Measurements from ENCODE around the gene ITPR2. TPM values are rescaled to one million over a fixed set of nuclear protein-coding genes. Genes with fewer than 3 reads are reported as not detected.
"Not testable (repeated sequence)": the region's sequence is repeated elsewhere in the genome, so short reads cannot be mapped to it uniquely, and the experiment has no call there.

Gene ITPR2
- total RNA-seq, 1 experiment from 2014 or later, result 9.4 TPM

DNA sequence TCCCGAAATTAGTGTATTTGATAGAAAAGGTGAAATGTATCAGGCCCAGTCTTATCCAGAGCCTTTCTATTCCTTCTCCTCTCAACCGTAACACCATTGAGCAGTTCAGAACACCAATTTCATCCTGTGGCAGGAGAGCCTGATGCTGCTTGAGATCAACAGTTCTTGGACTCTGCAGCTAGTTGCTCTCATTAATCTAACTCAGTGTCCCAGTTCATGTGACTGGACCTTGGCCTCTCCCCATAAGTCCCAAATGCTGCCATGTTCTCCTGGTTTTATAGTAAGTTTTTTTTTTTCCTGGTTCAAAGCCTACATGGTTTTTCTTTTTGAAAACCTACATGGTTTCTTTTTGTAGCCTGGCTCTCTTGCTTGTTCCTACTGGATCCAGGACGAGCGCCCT, 293.9 kb downstream of the ITPR2 start:
- H3K4me3 ChIP-seq (ENCODE audit: insufficient read depth, low read depth, low read length), result no peak overlapping the region
- no peaks in the 10 kb centered on the region for H3K36me3 ChIP-seq (replicated peaks; ENCODE audit: control insufficient read depth, insufficient read depth, low read length)
- no peak for DNase-seq
- H3K27me3 ChIP-seq (ENCODE audit: control insufficient read depth, insufficient read depth, low read length), result no peaks in the 10 kb centered on the region

DNA sequence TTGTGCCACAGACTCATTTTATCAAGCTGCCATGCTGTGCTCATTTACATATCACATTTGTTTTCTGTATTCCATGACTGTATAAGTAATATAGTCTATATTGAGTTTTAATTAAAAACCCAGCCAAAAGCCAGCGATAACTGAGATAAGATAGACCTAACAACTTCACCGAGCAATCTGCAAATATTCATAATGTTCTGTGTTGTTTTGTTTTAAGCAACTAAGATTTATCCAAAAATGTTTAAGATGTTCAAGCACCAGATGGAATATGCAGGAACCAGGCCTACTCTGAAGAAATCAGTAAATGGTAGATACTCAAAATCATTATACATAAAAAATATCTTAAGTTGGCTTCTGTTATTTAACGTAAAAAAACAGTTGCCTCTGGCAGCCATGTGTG, 295.3 kb downstream of the ITPR2 start:
- Histone ChIP-seq H3K27me3 (ENCODE audit: control insufficient read depth, insufficient read depth, low read length) (no peaks in the 10 kb centered on the region), H3K4me3 (ENCODE audit: insufficient read depth, low read depth, low read length) (no peak overlapping the region), H3K36me3 (replicated peaks; ENCODE audit: control insufficient read depth, insufficient read depth, low read length) (no peaks in the 10 kb centered on the region)
- no peak for DNase-seq

DNA sequence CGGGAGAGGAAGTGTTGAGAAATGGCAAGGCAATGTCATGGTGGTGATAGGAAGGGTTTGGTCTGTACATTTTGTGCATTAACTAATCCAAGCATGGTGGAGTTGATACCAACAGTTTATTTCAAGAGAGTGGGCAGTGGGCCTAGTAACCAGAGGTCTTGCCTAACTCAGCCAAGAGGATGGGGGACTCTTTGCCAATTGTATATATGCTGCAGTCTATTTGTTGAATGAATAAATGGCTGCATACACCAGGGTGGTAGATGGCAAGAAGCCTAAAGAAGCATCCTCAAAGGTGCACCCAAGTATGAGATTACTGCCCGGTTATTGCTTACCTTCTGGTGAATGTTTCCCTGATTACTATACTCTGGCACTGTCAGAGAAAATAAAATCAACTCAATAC, 295.9 kb downstream of the ITPR2 start:
- Histone ChIP-seq H3K27me3 (ENCODE audit: control insufficient read depth, insufficient read depth, low read length) (no peaks in the 10 kb centered on the region), H3K36me3 (replicated peaks; ENCODE audit: control insufficient read depth, insufficient read depth, low read length) (no peaks in the 10 kb centered on the region), H3K4me3 (ENCODE audit: insufficient read depth, low read depth, low read length) (no peak overlapping the region)
- DNase-seq, result no peak

DNA sequence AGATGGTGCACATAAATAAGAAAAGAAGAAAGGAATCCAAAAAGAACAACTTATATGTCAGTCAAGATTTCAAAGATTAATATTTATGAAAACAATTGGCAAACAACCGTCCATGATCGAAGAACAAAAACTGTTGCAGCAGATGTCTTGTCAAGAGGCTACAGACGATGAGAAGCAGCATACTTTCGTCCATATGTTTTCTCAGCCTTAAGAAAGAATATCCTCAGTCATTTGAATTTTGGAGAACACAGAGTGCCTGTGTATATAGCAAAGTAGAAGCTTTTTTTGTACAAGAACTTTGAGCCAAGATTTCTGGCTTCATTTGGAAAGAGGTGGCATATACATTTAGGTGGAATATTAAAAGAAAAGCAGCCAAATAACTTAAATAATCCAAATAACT, 297.2 kb downstream of the ITPR2 start:
- Histone ChIP-seq H3K27me3 (ENCODE audit: control insufficient read depth, insufficient read depth, low read length) (no peaks in the 10 kb centered on the region), H3K4me3 (ENCODE audit: insufficient read depth, low read depth, low read length) (no peak overlapping the region), H3K36me3 (replicated peaks; ENCODE audit: control insufficient read depth, insufficient read depth, low read length) (no peaks in the 10 kb centered on the region)
- DNase-seq, result no peak

DNA sequence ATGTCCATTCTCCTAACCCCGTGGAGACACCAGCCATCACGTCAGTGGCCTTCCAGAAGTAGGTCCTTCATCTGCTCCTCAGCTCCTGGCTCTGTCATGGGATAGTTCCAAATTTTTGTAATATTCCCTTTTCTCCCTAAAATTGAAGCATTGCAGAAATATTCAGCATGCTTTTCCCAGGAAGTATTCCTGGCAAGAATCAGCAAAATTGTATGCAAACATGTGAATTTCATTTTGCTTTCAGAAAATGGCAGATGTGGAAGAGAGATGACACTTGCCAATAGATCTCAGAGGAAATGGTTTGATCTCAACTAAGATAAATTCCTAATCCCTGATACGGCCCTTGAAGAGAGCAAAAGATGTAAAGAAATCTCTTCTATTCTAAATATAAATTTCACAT, 298.9 kb downstream of the ITPR2 start:
- H3K27me3 ChIP-seq (ENCODE audit: control insufficient read depth, insufficient read depth, low read length), result no peaks in the 10 kb centered on the region
- H3K36me3 ChIP-seq (replicated peaks; ENCODE audit: control insufficient read depth, insufficient read depth, low read length), result no peaks in the 10 kb centered on the region; the same call in 1 of the 2 replicates
- no peak overlapping the region for H3K4me3 ChIP-seq (ENCODE audit: insufficient read depth, low read depth, low read length)
- DNase-seq, result no peak

DNA sequence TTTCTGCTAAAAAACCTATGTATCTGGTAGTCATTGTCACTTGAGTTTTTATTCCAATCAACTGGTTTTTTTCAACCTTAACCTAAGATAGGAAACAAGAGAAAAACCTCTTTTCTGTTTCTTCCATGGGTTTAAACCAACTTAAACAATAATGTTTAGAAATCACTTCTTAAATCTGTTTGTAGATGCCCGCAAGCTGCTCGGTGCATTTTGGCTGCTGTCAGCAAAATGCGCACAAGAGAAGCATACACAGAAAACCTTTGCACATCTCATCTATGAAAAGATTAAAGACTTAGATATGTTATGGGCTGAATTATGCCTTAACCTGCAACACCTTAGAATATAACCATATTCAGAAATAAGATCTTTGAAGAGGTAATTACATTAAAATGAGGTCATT, 299.8 kb downstream of the ITPR2 start:
- Histone ChIP-seq H3K27me3 (ENCODE audit: control insufficient read depth, insufficient read depth, low read length) (no peaks in the 10 kb centered on the region), H3K36me3 (replicated peaks; ENCODE audit: control insufficient read depth, insufficient read depth, low read length) (no peaks in the 10 kb centered on the region; the same call in 1 of the 2 replicates), H3K4me3 (ENCODE audit: insufficient read depth, low read depth, low read length) (no peak overlapping the region)
- no peak for DNase-seq

DNA sequence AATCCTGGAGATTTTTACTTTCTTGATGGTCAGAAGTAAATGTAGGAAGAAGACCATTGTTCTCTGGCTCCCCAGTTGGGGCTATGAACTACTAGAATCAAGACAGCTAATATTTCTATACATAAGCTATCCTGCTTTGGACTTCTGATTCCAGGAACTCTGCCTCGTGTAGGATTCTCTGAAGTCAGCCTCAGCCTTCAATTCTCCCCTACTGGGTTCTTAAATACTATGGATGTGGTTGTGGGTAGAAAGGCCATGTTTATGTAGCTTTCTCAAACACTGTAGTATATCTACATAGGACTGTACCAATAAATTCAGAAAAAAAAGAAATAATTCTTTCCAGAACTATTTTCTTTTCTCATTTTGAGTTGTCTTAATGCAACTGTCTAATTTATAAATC, 302.5 kb downstream of the ITPR2 start:
- no peak for DNase-seq
- Histone ChIP-seq H3K36me3 (replicated peaks; ENCODE audit: control insufficient read depth, insufficient read depth, low read length) (peaks cover 2% of the 10 kb centered on the region), H3K4me3 (ENCODE audit: insufficient read depth, low read depth, low read length) (no peak overlapping the region), H3K27me3 (ENCODE audit: control insufficient read depth, insufficient read depth, low read length) (no peaks in the 10 kb centered on the region)

DNA sequence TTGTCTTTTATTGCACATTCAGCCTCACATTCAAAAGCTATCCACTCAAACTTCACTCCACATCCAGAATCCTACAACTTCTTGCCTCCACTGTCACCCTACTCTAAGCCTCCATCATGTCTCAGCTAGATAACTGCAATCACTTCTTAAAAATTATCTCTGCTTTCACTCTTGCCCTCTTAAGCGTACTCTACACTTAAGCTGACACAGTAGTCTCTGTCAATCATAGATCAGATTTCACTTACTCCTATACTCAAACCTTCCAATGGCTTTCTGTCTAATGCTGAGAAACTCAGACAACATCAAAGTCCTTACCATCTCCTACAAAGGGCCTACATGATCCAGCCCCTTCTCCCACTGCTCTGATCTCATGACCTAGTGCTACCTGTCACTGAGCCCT, 304.1 kb downstream of the ITPR2 start:
- Histone ChIP-seq H3K36me3 (replicated peaks; ENCODE audit: control insufficient read depth, insufficient read depth, low read length) (peaks cover 2% of the 10 kb centered on the region), H3K4me3 (ENCODE audit: insufficient read depth, low read depth, low read length) (no peak overlapping the region), H3K27me3 (ENCODE audit: control insufficient read depth, insufficient read depth, low read length) (no peaks in the 10 kb centered on the region)
- no peak for DNase-seq

DNA sequence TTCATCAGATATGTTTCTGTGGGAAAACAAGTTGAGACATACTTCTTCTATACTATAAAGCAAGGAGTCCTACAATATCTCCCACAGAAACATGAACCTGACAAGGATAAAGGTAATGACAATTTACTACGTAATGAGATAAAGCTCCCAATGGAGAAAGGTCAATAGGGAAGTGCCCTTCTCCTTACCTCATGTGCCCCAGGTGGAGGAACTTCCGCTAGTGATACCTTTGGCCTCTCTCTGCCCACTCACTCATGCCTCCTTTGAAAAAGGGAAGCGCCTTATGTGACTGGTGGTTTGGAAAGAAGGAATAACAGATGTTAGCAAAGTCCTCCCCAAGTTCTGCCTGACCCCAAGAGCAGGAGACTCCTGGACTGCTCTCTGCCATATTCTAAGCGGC, 305.3 kb downstream of the ITPR2 start:
- Histone ChIP-seq H3K27me3 (ENCODE audit: control insufficient read depth, insufficient read depth, low read length) (no peaks in the 10 kb centered on the region), H3K4me3 (ENCODE audit: insufficient read depth, low read depth, low read length) (no peak overlapping the region), H3K36me3 (replicated peaks; ENCODE audit: control insufficient read depth, insufficient read depth, low read length) (peaks cover 2% of the 10 kb centered on the region)
- DNase-seq, result no peak

DNA sequence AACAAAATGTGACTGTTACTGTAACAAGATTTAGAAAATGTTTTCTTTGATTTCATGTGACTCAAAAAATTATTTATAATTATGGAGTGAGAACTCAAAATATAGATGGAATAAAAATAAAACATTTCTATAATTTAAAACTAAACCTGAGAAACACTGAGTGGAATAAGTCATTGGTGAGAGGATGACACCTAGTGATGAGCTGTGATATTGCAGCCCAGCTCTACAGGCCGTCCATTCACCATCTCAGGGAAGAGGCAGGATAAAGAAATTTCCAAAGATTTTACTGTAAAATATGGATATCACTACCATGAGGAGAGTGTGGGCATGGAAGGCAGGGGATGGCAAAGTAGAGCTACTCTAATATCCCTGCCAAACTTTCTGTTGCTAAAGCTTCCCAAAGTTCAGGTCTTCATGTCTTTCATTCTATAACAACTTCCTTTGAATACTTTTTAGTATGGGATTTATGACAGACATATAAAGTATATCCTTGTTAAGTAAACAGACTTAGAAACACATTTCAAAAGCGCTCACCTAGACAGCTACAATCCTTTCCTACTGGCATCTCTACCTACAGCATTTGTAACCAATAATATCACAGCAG, 308.0 kb downstream of the ITPR2 start:
- DNase-seq, result no peak
- H3K4me3 ChIP-seq (ENCODE audit: insufficient read depth, low read depth, low read length), result no peak overlapping the region
- H3K36me3 ChIP-seq (replicated peaks; ENCODE audit: control insufficient read depth, insufficient read depth, low read length), result peaks cover 3% of the 10 kb centered on the region
- H3K27me3 ChIP-seq (ENCODE audit: control insufficient read depth, insufficient read depth, low read length), result no peaks in the 10 kb centered on the region

DNA sequence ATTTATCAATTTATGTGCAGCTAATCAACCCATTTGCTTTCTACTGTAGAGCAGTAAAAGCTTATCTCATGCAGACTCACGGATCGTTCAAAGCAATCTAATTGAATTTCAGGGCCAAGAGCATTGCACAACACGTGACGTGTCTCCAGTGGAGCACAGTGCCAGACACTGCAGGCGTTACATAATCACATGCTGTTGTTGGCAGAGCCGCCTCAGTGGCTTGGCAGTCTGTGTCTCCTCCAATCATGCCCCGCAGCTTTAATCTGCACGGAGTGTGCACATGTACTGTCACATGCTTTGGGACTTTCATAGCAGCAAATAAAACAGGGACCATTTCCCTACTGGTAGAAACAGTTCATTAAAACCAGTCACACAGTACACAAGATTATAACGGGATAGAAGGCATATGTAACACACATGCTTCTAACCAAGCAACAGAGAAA, 309.3 kb downstream of the ITPR2 start:
- peaks cover 3% of the 10 kb centered on the region for H3K36me3 ChIP-seq (replicated peaks; ENCODE audit: control insufficient read depth, insufficient read depth, low read length)
- no peaks in the 10 kb centered on the region for H3K27me3 ChIP-seq (ENCODE audit: control insufficient read depth, insufficient read depth, low read length)
- H3K4me3 ChIP-seq (ENCODE audit: insufficient read depth, low read depth, low read length), result no peak overlapping the region
- DNase-seq, result no peak

DNA sequence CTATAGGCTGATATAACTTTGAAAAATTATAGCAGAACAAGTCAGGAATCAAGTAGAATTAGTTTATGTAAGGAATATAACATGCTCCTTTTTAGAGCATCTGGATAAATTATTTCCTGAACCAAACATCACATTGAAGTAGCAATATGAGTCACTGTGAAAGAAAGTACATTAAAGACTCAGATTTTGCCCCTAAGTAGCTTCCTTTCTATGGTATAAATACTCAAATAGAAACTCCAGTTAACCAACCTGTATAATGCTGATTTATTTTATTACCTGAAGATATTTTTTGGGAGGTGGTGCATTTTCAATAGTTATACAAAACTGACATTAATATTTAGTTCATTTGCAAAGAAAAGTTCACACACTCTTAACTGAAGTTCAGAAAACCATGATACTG, 312.1 kb downstream of the ITPR2 start:
- Histone ChIP-seq H3K4me3 (ENCODE audit: insufficient read depth, low read depth, low read length) (no peak overlapping the region), H3K27me3 (ENCODE audit: control insufficient read depth, insufficient read depth, low read length) (no peaks in the 10 kb centered on the region), H3K36me3 (replicated peaks; ENCODE audit: control insufficient read depth, insufficient read depth, low read length) (peaks cover 3% of the 10 kb centered on the region)
- no peak for DNase-seq

DNA sequence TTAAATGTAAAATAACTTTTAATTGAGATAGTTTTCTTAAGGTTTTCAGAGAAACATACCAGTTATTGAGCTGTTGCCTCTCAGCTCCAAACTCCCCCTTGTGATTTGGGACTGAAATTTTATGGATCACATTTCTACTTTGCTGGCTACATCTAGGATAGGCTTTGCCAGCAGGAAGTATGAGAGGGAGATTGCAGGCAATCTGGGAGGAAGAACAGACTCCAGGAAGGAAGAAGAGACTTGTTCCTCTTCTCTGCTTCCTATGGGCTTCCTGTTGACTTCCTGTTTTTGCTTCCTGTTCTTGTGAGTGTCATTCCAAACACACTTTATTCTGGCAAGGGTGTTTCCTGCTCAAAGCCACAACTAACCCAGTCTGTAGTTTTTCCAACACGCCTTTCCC, 312.9 kb downstream of the ITPR2 start:
- Histone ChIP-seq H3K4me3 (ENCODE audit: insufficient read depth, low read depth, low read length) (no peak overlapping the region), H3K36me3 (replicated peaks; ENCODE audit: control insufficient read depth, insufficient read depth, low read length) (peaks cover 1% of the 10 kb centered on the region; the same call in 1 of the 2 replicates), H3K27me3 (ENCODE audit: control insufficient read depth, insufficient read depth, low read length) (no peaks in the 10 kb centered on the region)
- DNase-seq, result no peak

DNA sequence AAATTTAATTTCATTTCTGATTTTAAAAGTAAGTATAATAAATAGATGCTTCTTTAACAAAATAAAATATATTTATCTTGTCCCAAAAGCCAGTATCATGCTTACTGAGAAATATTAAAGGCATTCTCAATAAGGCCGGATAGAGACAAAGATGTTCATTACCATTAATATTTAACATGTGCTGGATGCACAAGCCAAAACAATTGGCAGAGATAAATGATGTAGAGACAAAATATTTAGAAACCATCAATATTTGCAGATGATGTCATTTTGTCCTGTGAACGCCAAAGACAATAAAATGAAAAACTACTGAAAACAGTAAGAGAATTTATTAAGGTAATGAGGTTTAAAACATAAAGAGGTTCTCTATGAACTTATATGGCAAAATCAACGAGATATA, 313.5 kb downstream of the ITPR2 start:
- H3K4me3 ChIP-seq (ENCODE audit: insufficient read depth, low read depth, low read length), result no peak overlapping the region
- H3K36me3 ChIP-seq (replicated peaks; ENCODE audit: control insufficient read depth, insufficient read depth, low read length), result peaks cover 1% of the 10 kb centered on the region; the same call in 1 of the 2 replicates
- no peaks in the 10 kb centered on the region for H3K27me3 ChIP-seq (ENCODE audit: control insufficient read depth, insufficient read depth, low read length)
- DNase-seq, result no peak

DNA sequence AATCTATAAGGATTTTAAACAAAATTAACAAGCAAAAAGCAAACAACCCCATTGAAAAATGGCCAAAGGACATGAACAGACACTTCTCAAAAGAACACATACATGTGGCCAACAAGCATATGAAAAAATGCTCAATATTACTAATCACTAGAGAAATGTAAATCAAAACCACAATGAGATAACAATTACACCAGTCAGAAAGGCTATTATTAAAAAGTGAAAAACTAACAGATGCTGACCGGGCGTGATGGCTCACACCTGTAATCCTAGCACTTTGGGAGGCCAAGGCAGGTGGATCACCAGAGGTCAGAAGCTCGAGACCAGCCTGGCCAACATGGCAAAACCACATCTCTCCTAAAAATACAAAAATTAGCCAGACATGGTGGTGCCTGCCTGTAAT, 315.7 kb downstream of the ITPR2 start:
- not testable (repeated sequence) for H3K27me3 ChIP-seq (ENCODE audit: control insufficient read depth, insufficient read depth, low read length); H3K36me3 ChIP-seq (replicated peaks; ENCODE audit: control insufficient read depth, insufficient read depth, low read length); DNase-seq; H3K4me3 ChIP-seq (ENCODE audit: insufficient read depth, low read depth, low read length)

DNA sequence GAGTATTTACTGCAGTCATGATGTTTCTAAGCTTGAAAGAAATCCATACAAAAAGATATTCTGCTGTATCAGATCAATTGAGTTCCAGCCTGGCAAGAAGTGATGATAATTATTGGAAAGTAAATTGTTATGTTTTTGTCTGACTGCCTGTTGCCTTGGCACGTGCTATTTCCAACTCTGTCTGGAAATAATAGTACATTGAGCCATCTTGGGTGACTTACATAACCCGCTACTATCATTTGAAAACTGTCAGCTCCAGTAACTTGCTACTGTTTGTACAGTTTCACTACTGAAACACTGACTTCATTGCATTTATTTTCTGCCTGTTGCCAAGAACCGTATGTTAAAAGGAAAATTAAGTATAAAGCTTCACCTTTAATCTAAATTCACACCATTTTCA, 318.6 kb downstream of the ITPR2 start:
- Histone ChIP-seq H3K27me3 (ENCODE audit: control insufficient read depth, insufficient read depth, low read length) (no peaks in the 10 kb centered on the region), H3K36me3 (replicated peaks; ENCODE audit: control insufficient read depth, insufficient read depth, low read length) (no peaks in the 10 kb centered on the region), H3K4me3 (ENCODE audit: insufficient read depth, low read depth, low read length) (no peak overlapping the region)
- no peak for DNase-seq

Measured in H7 (cell line).